Suprapubic skin (tissue), 4 donors: ENCODE results near the gene ATXN7L2. TPM values are rescaled to one million over a fixed set of nuclear protein-coding genes. Genes with fewer than 3 reads are reported as not detected.

Source experiments
- DNase-seq, 2 donors: peaks; one replicate each; pipeline ENCODE4 v3.0.0-alpha.2; 2019; ENCODE audit warnings: low spot score in 2 of 2
- H3K27ac ChIP-seq: fragments of 200-600 bp; sonication (generic); one replicate; pipeline ENCODE4 v1.5.1; 2019
- H3K27me3 ChIP-seq: fragments of 200-600 bp; sonication (generic); one replicate; pipeline ENCODE4 v1.5.1; 2019
- H3K36me3 ChIP-seq: fragments of 200-600 bp; sonication (generic); one replicate; pipeline ENCODE4 v1.5.1; 2019
- H3K4me1 ChIP-seq: fragments of 200-600 bp; sonication (generic); one replicate; pipeline ENCODE4 v1.5.1; 2019
- H3K4me3 ChIP-seq: fragments of 200-600 bp; sonication (generic); one replicate; pipeline ENCODE4 v1.5.1; 2019; ENCODE audit warnings: mild to moderate bottlenecking
- H3K9me3 ChIP-seq: fragments of 200-600 bp; sonication (generic); one replicate; pipeline ENCODE4 v1.5.1; 2019
- CTCF ChIP-seq, 2 donors: fragments of 200-600 bp in 1 of 2; fragments of 450-650 bp in 1 of 2; sonication (generic) in 1 of 2; IDR thresholded peaks; one replicate each; pipeline ENCODE4 v1.5.1; 2016 to 2019; ENCODE audit warnings: antibody characterized with exemption in 2 of 2, mild to moderate bottlenecking in 1 of 2, moderate library complexity in 1 of 2
- EP300 ChIP-seq: sonication (generic); formaldehyde crosslinking; IDR thresholded peaks from one replicate; pipeline ENCODE4 v1.6.1; 2017; ENCODE audit warnings: antibody characterized with exemption
- POLR2A ChIP-seq, 2 donors: fragments of 450-650 bp; IDR thresholded peaks; one replicate each; pipeline ENCODE4 v1.6.1; 2017; ENCODE audit warnings: antibody characterized with exemption in 2 of 2, mild to moderate bottlenecking in 2 of 2, moderate library complexity in 2 of 2
- POLR2AphosphoS5 ChIP-seq, 3 donors: sonication (generic); formaldehyde crosslinking; IDR thresholded peaks; one replicate each; pipeline ENCODE4 v1.6.1; 2017; ENCODE audit warnings: antibody characterized with exemption in 3 of 3
- WGBS: methylation state at CpG from one replicate; pipeline ENCODE4 v1.1.5; 2018; 5-methylcytosine and 5-hydroxymethylcytosine counted together
- total RNA-seq, 4 donors: library from RNA; depleted of rRNA; stranded (reverse); fragments of >200 nt; gene quantifications; one replicate each; pipeline ENCODE4 v1.1.0, GENCODE V29; 2016

The ATXN7L2 gene
- total RNA-seq, 4 donors from 2014 or later, result 5.1 to 8.4 (median 7.2) TPM

- Histone ChIP-seq H3K4me3 (no peak overlapping the region), H3K36me3 (no peaks in the 10 kb centered on the region), H3K9me3 (no peaks in the 10 kb centered on the region), H3K4me1 (peaks cover 29% of the 10 kb centered on the region), H3K27me3 (no peaks in the 10 kb centered on the region), H3K27ac (no peak overlapping the region)
- DNase-seq, result no peak
- WGBS, result 95% methylated on average over 21 of the region's 25 CpGs
- no peak for TF ChIP-seq EP300
- TF ChIP-seq POLR2A (IDR thresholded peaks at IDR 0.05), result no peak
- TF ChIP-seq CTCF (IDR thresholded peaks at IDR 0.05), result no peak
Observed at GRCh38 chr1:109508001-109508872, 24.5 kb downstream of the ATXN7L2 start.

GRCh38 chr1:109508873-109509175, 25.1 kb downstream of the ATXN7L2 start:
- no peaks in the 10 kb centered on the region for H3K9me3 ChIP-seq
- 72% methylated on average over 6 of the region's 7 CpGs for WGBS
- H3K27me3 ChIP-seq, result no peaks in the 10 kb centered on the region
- H3K4me3 ChIP-seq, result peak overlapping the region; percentile 82
- DNase-seq, result no peak
- TF ChIP-seq POLR2A (IDR thresholded peaks at IDR 0.05) (no peak), CTCF (IDR thresholded peaks at IDR 0.05) (no peak), POLR2AphosphoS5 (IDR thresholded peaks at IDR 0.05) (no peak), EP300 (no peak)
- H3K4me1 ChIP-seq, result peaks cover 23% of the 10 kb centered on the region
- no peaks in the 10 kb centered on the region for H3K36me3 ChIP-seq
- H3K27ac ChIP-seq, result no peak overlapping the region

- no peaks in the 10 kb centered on the region for H3K9me3 ChIP-seq
- WGBS, result 3% methylated on average over 19 of the region's 100 CpGs
- peaks cover 18% of the 10 kb centered on the region for H3K4me1 ChIP-seq
- no peak for TF ChIP-seq POLR2A (IDR thresholded peaks at IDR 0.05)
- no peak for TF ChIP-seq EP300
- no peak for TF ChIP-seq CTCF (IDR thresholded peaks at IDR 0.05)
- no peak for TF ChIP-seq POLR2AphosphoS5 (IDR thresholded peaks at IDR 0.05)
- no peak within 1 kb of the TSS for H3K27ac ChIP-seq
- no peaks in the 10 kb centered on the region for H3K36me3 ChIP-seq
- peak within 1 kb of the TSS; percentile 82 for H3K4me3 ChIP-seq
- DNase-seq, result no peak
- no peaks in the 10 kb centered on the region for H3K27me3 ChIP-seq
Observed at GRCh38 chr1:109509176-109510134, 25.8 kb downstream of the ATXN7L2 start, which contains the start of gene AMIGO1. Gene AMIGO1 (minus strand): TSS chr1:109509727. CDS start chr1:109508912, 815 bp downstream.

- Histone ChIP-seq H3K4me3 (no peak overlapping the region), H3K36me3 (no peaks in the 10 kb centered on the region), H3K9me3 (no peaks in the 10 kb centered on the region), H3K27me3 (no peaks in the 10 kb centered on the region), H3K27ac (no peak overlapping the region), H3K4me1 (peaks cover 18% of the 10 kb centered on the region)
- DNase-seq, result no peak
- no peak for TF ChIP-seq POLR2A (IDR thresholded peaks at IDR 0.05)
- TF ChIP-seq EP300, result no peak
- no peak for TF ChIP-seq CTCF (IDR thresholded peaks at IDR 0.05)
- TF ChIP-seq POLR2AphosphoS5 (IDR thresholded peaks at IDR 0.05), result no peak
- WGBS, result 71% methylated on average over 2 of the region's 2 CpGs
Observed at GRCh38 chr1:109513110-109513710, 29.5 kb downstream of the ATXN7L2 start.
